GDM1 (cell line): ENCODE measurements around the gene TEFM.
"Not testable (repeated sequence)": the region's sequence is repeated elsewhere in the genome, so short reads cannot be mapped to it uniquely, and the experiment has no call there.

Experiments
- DNase-seq: peaks from one replicate; lab custom pipeline; 2025; lab: John Stamatoyannopoulos, UW

Gene TEFM

GRCh38 chr17:30921544-30922196, 15.6 kb upstream of the TEFM start, which contains the start of gene ADAP2:
Gene ADAP2, plus strand, starts transcription at chr17:30921945. Its CDS starts 70 bp downstream, at chr17:30922015.
- DNase-seq: no peak

- no peak for DNase-seq
These were observed 14.9 kb upstream of the TEFM start for GRCh38 chr17:30920683-30921543.

DNA sequence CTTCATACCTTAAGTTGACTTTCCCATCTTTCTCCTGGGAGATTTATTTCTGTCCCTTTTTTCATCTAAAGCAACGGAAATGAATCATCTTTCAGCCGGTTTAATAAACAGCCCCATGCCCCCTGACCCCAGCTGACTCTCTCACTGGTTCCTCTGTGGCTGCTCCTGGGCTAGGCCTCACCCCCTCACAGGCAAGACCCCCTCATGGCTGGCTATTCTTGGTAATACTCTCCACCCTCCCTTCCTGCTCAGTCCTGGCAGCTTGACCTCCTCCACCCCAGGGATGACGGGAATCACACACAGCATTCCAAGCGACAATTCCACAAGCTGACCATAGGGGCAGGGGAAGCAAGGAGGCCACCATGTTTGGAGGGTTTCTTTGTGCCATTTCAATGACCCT, 14.2 kb upstream of the TEFM start:
- no peak for DNase-seq

- no peak for DNase-seq
These were observed 11.0 kb upstream of the TEFM start for GRCh38 chr17:30917050-30917449.

- no peak for DNase-seq
These were observed 10.0 kb upstream of the TEFM start for GRCh38 chr17:30915833-30916611.

GRCh38 chr17:30913955-30914354, 7.9 kb upstream of the TEFM start:
- DNase-seq: no peak

- DNase-seq: not testable (repeated sequence)
These were observed 4.1 kb upstream of the TEFM start for GRCh38 chr17:30910151-30910550.

GRCh38 chr17:30908717-30909420, 2.8 kb upstream of the TEFM start:
- no peak for DNase-seq

DNA sequence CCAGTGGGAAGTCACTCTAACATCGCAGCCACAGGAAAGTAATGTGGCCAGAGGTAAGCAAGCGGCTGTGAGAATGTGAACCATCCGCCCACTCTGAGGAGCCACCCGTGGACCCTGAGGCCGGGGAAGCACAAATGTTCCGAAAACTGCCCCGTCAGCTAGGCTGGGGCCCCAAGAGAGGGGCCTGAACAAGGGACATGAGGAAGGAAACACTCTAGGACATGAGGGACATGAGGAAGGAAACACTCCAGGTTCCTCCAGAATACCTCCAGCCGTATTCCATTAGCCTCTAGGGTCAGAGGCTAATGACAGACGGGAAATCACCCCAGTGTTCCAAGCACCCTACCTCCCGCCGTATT, 317 bp downstream of the TEFM start:
- no peak for DNase-seq

DNA sequence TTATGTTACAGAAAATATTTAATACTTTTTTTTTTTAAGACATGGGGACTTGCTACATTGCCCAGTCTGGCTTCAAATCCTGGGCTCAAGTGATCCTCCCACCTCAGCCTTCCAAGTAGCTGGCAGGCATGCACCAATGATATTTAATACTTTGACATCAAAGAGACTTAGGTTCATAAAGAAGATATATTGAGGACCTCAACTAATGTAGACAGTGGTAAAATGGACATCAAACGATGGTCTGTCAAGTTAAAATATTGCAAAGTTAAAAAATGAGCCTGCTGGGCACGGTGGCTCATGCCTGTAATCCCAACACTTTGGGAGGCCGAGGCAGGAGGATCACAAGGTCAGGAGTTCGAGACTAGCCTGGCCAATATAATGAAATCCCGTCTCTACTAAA, 8.7 kb downstream of the TEFM start:
- no peak for DNase-seq

- DNase-seq: no peak
These were observed 11.8 kb downstream of the TEFM start for GRCh38 chr17:30894236-30894635.

- no peak for DNase-seq
These were observed 19.9 kb downstream of the TEFM start for GRCh38 chr17:30886187-30886586.

DNA sequence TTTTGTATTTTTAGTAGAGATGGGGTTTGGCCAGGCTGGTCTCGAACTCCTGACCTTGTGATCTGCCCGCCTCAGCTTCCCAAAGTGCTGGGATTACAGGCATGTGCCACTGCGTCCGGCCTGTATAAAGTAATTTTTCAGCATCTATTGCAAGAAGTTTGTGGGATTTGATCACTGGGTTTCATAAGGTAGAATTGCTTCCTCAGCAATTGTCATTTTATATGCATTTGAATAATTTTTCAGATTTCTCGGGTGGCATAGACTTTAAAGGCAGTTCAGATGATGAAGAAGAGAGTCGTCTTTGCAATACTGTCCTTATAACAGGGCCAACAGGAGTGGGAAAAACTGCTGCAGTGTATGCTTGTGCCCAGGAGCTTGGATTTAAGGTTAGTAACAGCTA, 37.0 kb downstream of the TEFM start:
- no peak for DNase-seq

GRCh38 chr17:30864636-30865035, 41.4 kb downstream of the TEFM start:
- no peak for DNase-seq

DNA sequence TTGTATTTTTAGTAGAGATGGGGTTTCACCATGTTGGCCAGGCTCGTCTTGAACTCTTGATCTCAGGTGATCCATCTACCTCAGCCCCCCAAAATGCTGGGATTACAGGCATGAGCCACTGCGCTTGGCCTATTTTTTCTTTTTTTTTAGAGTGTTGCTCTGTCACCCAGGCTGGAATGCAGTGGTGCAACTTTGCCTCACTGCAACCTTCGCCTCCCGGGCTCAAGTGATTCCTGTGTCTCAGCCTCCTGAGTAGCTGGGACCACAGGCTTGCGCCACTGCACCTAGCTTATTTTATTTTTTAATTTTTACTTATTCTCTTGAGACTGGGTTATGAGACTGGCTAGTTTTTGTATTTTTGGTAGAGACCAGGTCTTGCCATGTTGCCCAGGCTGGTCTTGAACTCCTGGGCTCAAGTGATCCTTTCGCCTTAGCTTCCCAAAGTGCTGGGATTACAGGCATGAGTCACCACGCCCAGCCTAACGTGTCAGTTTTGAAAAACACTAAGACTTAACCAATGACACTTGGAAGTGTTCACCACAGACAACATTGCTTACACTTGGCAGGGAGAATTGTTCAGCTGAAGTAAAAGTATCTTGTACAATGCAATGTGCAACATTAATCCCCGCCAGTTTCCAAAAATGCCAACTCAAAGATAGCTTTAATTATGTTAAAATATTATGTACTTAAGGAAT, 47.3 kb downstream of the TEFM start:
- no peak for DNase-seq

- no peak for DNase-seq
These were observed 51.9 kb downstream of the TEFM start for GRCh38 chr17:30854146-30854545.
